ENCODE data around the gene DUOX1. TPM values are rescaled to one million over a fixed set of nuclear protein-coding genes. Genes with fewer than 3 reads are reported as not detected.

The DUOX1 gene
- total and polyA plus RNA-seq, 11 donors, result 0.11 to 1.6 (median 0.52) TPM

GRCh38 chr15:45177285-45177684, 47.5 kb downstream of the DUOX1 start:
- no peak for DNase-seq
- no peaks in the 10 kb centered on the region for H3K4me1 ChIP-seq
- H3K27ac ChIP-seq, result no peak overlapping the region
- H3K4me3 ChIP-seq, result no peak overlapping the region
- peaks cover 0 to 12% (median 0%) of the 10 kb centered on the region in 9 donors for H3K36me3 ChIP-seq
- no peak for ATAC-seq
- intact Hi-C loops (cut with DNase I), result loop anchor here in 1 of 10 donors (10.0 kb wide), 1 partner anchor 228 kb away; a partner anchor contains a TSS
- TF ChIP-seq CTCF (IDR thresholded peaks at IDR 0.05) (no peak), POLR2A (IDR thresholded peaks at IDR 0.05) (no peak)
- WGBS, 4 donors, result 71 to 94% (median 86%) methylated on average over 3 of the region's 3 CpGs
- no peaks in the 10 kb centered on the region for H3K27me3 ChIP-seq
- no peaks in the 10 kb centered on the region for H3K9me3 ChIP-seq

GRCh38 chr15:45179221-45179985, 49.6 kb downstream of the DUOX1 start:
- H3K27me3 ChIP-seq, result no peaks in the 10 kb centered on the region
- TF ChIP-seq POLR2A (IDR thresholded peaks at IDR 0.05) (no peak), CTCF (IDR thresholded peaks at IDR 0.05) (peak; percentile 19 to 55 (median 41))
- DNase-seq, result no peak
- peaks cover 0 to 12% (median 0%) of the 10 kb centered on the region in 9 donors for H3K36me3 ChIP-seq
- no peaks in the 10 kb centered on the region for H3K4me1 ChIP-seq
- intact Hi-C loops (cut with DNase I), result loop anchor here in 1 of 10 donors (10.0 kb wide), 1 partner anchor 225 kb away; a partner anchor contains a TSS
- no peak overlapping the region for H3K4me3 ChIP-seq
- WGBS, 4 donors, result 84 to 96% (median 87%) methylated on average over 12 to 13 of the region's 13 CpGs
- H3K9me3 ChIP-seq, result no peaks in the 10 kb centered on the region
- no peak overlapping the region for H3K27ac ChIP-seq
- peak in 1 of 4 donors; percentile 17 for ATAC-seq

GRCh38 chr15:45180201-45180600, 50.4 kb downstream of the DUOX1 start:
- Histone ChIP-seq H3K36me3 (peaks cover 0 to 7% (median 0%) of the 10 kb centered on the region in 9 donors), H3K27ac (no peak overlapping the region), H3K4me3 (no peak overlapping the region), H3K27me3 (no peaks in the 10 kb centered on the region), H3K9me3 (no peaks in the 10 kb centered on the region), H3K4me1 (peaks cover 0 to 5% (median 0%) of the 10 kb centered on the region in 12 donors)
- no peak for TF ChIP-seq POLR2A (IDR thresholded peaks at IDR 0.05)
- no peak for TF ChIP-seq CTCF (IDR thresholded peaks at IDR 0.05)
- 81 to 93% (median 87%) methylated on average over 7 of the region's 7 CpGs for WGBS, 4 donors
- intact Hi-C loops (cut with DNase I), result no loop called here
- DNase-seq (no peak), ATAC-seq (no peak)

- intact Hi-C loops (cut with DNase I), result no loop called here
- Histone ChIP-seq H3K27ac (no peak overlapping the region), H3K4me3 (no peak overlapping the region), H3K4me1 (peaks cover 0 to 8% (median 0%) of the 10 kb centered on the region in 12 donors), H3K9me3 (no peaks in the 10 kb centered on the region), H3K36me3 (peaks cover 0 to 6% (median 0%) of the 10 kb centered on the region in 9 donors), H3K27me3 (no peaks in the 10 kb centered on the region)
- TF ChIP-seq CTCF (IDR thresholded peaks at IDR 0.05) (no peak), POLR2A (IDR thresholded peaks at IDR 0.05) (no peak)
- DNase-seq, result no peak
- ATAC-seq, result no peak
- 84 to 98% (median 88%) methylated on average over 4 to 8 of the region's 8 CpGs for WGBS, 4 donors
Observed at GRCh38 chr15:45180648-45181436, 51.0 kb downstream of the DUOX1 start.
